Calu3 (cell line): Measurements from ENCODE around the gene PPFIBP2. TPM values are rescaled to one million over a fixed set of nuclear protein-coding genes. Genes with fewer than 3 reads are reported as not detected.

Source experiments
- BruUV-seq: library from RNA; stranded (reverse); fragments of 400-500 nt; replicated peaks from 2 replicates; lab custom pipeline; 2021; lab: Mats Ljungman, UMichigan
- CTCF ChIA-PET: fragments of 300-600 bp; sonication (Branson Sonifier 250); formaldehyde crosslinking; loops from one replicate; lab custom pipeline; 2022; ENCODE audit warnings: antibody characterized with exemption; lab: Charles Lee
- DNase-seq: peaks from one replicate; pipeline ENCODE4 v3.0.0; 2022
- H3K27ac Mint-ChIP-seq: one replicate; pipeline ENCODE4 v1.8.0; 2022; ENCODE audit warnings: mixed read lengths; ENCODE audit not compliant: unreplicated experiment
- H3K27me3 Mint-ChIP-seq: one replicate; pipeline ENCODE4 v1.8.0; 2022; ENCODE audit warnings: mixed read lengths; ENCODE audit not compliant: unreplicated experiment
- H3K36me3 Mint-ChIP-seq: one replicate; pipeline ENCODE4 v1.8.0; 2022; ENCODE audit warnings: mild to moderate bottlenecking, moderate library complexity, mixed read lengths; ENCODE audit not compliant: insufficient read depth, unreplicated experiment
- H3K4me1 Mint-ChIP-seq: one replicate; pipeline ENCODE4 v1.8.0; 2022; ENCODE audit warnings: mild to moderate bottlenecking, low read depth, mixed read lengths; ENCODE audit not compliant: unreplicated experiment
- H3K4me3 Mint-ChIP-seq: one replicate; pipeline ENCODE4 v1.8.0; 2022; ENCODE audit warnings: mild to moderate bottlenecking, low read depth, moderate library complexity, mixed read lengths; ENCODE audit not compliant: unreplicated experiment
- H3K9me3 Mint-ChIP-seq: one replicate; pipeline ENCODE4 v1.8.0; 2022; ENCODE audit warnings: low read depth, mixed read lengths; ENCODE audit not compliant: unreplicated experiment
- CTCF ChIP-seq: fragments of 200-600 bp; IDR thresholded peaks from one replicate; pipeline ENCODE4 v1.8.0; 2022; ENCODE audit warnings: antibody characterized with exemption; ENCODE audit not compliant: unreplicated experiment
- intact Hi-C: fragments of 100-400 bp; cut with micrococcal nuclease; formaldehyde crosslinking; loops from one replicate; pipeline ENCODE4 v1.10.0; 2022; ENCODE audit not compliant: unreplicated experiment
- total RNA-seq: library from RNA; stranded (reverse); gene quantifications from 2 replicates; pipeline ENCODE4 v1.2.3, GENCODE V29; 2022

Gene PPFIBP2
- total RNA-seq, 1 experiment from 2014 or later: 28.5 TPM

GRCh38 chr11:7573558-7574296 lies 59.9 kb downstream of the PPFIBP2 start:
- Mint-ChIP-seq H3K4me3 (no peak overlapping the region), H3K27me3 (no peaks in the 10 kb centered on the region), H3K27ac (no peak overlapping the region), H3K9me3 (no peaks in the 10 kb centered on the region), H3K36me3 (peaks cover 9% of the 10 kb centered on the region), H3K4me1 (peaks cover 79% of the 10 kb centered on the region)
- no peak for TF ChIP-seq CTCF
- no TSS peak for BruUV-seq
- intact Hi-C loops: loop anchor here (2.0 kb wide), 2 partner anchors 31 to 91 kb away; no protein-coding TSS in a partner anchor
- CTCF ChIA-PET: interaction anchor here (0.6 to 1.3 kb wide), 3 partner anchors 29 to 92 kb away, joined by 3 read pairs; no protein-coding TSS in a partner anchor
- DNase-seq: no peak

GRCh38 chr11:7574491-7575130 lies 60.8 kb downstream of the PPFIBP2 start:
- no peaks in the 10 kb centered on the region for H3K9me3 Mint-ChIP-seq
- TF ChIP-seq CTCF: no peak
- H3K4me3 Mint-ChIP-seq: no peak overlapping the region
- BruUV-seq: no TSS peak
- intact Hi-C loops: loop anchor here (1.0 to 2.0 kb wide), 2 partner anchors 26 to 30 kb away; no protein-coding TSS in a partner anchor
- CTCF ChIA-PET: interaction anchor here (1.8 kb wide), 1 partner anchor 83 kb away, joined by 9 read pairs; no protein-coding TSS in a partner anchor
- peaks cover 87% of the 10 kb centered on the region for H3K4me1 Mint-ChIP-seq
- no peak for DNase-seq
- H3K27ac Mint-ChIP-seq: no peak overlapping the region
- H3K36me3 Mint-ChIP-seq: peaks cover 9% of the 10 kb centered on the region
- H3K27me3 Mint-ChIP-seq: no peaks in the 10 kb centered on the region

GRCh38 chr11:7575841-7576725 lies 62.3 kb downstream of the PPFIBP2 start:
- Mint-ChIP-seq H3K27ac (no peak overlapping the region), H3K36me3 (peaks cover 9% of the 10 kb centered on the region), H3K9me3 (no peaks in the 10 kb centered on the region), H3K4me3 (peak overlapping the region; percentile 16), H3K27me3 (no peaks in the 10 kb centered on the region), H3K4me1 (peaks cover 85% of the 10 kb centered on the region)
- CTCF ChIA-PET: interaction anchor here (0.7 to 1.9 kb wide), 8 partner anchors 21 to 89 kb away, joined by 3 to 13 read pairs (median 4); no protein-coding TSS in a partner anchor
- intact Hi-C loops: loop anchor here (1.0 to 2.0 kb wide), 2 partner anchors 24 to 29 kb away; no protein-coding TSS in a partner anchor
- no TSS peak for BruUV-seq
- TF ChIP-seq CTCF: no peak
- DNase-seq: peak; percentile 68

GRCh38 chr11:7576726-7577290 lies 63.0 kb downstream of the PPFIBP2 start:
- H3K4me3 Mint-ChIP-seq: no peak overlapping the region
- H3K9me3 Mint-ChIP-seq: no peaks in the 10 kb centered on the region
- no peak for DNase-seq
- H3K27ac Mint-ChIP-seq: peak overlapping the region; percentile 73
- TF ChIP-seq CTCF: no peak
- H3K4me1 Mint-ChIP-seq: peaks cover 78% of the 10 kb centered on the region
- no TSS peak for BruUV-seq
- no peaks in the 10 kb centered on the region for H3K27me3 Mint-ChIP-seq
- CTCF ChIA-PET: interaction anchor here (0.7 to 1.9 kb wide), 6 partner anchors 20 to 81 kb away, joined by 3 to 13 read pairs (median 4); no protein-coding TSS in a partner anchor
- H3K36me3 Mint-ChIP-seq: peaks cover 9% of the 10 kb centered on the region
- intact Hi-C loops: no loop called here
